ENCODE measurements around the gene DZIP1.
"Not testable (repeated sequence)": the region's sequence is repeated elsewhere in the genome, so short reads cannot be mapped to it uniquely, and the experiment has no call there.

The DZIP1 gene, protein sequence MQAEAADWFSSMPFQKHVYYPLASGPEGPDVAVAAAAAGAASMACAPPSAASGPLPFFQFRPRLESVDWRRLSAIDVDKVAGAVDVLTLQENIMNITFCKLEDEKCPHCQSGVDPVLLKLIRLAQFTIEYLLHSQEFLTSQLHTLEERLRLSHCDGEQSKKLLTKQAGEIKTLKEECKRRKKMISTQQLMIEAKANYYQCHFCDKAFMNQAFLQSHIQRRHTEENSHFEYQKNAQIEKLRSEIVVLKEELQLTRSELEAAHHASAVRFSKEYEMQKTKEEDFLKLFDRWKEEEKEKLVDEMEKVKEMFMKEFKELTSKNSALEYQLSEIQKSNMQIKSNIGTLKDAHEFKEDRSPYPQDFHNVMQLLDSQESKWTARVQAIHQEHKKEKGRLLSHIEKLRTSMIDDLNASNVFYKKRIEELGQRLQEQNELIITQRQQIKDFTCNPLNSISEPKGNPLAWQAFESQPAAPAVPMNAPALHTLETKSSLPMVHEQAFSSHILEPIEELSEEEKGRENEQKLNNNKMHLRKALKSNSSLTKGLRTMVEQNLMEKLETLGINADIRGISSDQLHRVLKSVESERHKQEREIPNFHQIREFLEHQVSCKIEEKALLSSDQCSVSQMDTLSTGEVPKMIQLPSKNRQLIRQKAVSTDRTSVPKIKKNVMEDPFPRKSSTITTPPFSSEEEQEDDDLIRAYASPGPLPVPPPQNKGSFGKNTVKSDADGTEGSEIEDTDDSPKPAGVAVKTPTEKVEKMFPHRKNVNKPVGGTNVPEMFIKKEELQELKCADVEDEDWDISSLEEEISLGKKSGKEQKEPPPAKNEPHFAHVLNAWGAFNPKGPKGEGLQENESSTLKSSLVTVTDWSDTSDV

GRCh38 chr13:95644601-95645052 lies at the start of gene DZIP1:
TSS of gene DZIP1 (minus strand) at chr13:95644706. CDS start at chr13:95642029, 2,677 bp downstream.
- peak; percentile 69 for DNase-seq

DNA sequence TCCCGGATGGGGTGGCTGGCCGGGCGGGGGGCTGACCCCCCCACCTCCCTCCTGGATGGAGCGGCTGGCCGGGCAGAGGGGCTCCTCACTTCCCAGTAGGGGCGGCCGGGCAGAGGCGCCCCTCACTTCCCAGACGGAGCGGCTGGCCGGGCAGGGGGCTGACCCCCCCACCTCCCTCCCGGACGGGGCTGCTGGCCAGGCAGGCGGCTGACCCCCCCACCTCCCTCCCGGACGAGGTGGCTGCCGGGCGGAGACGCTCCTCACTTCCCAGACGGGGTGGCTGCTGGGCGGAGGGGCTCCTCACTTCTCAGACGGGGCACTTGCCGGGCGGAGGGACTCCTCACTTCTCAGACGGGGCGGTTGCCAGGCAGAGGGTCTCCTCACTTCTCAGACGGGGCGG lies 46.5 kb upstream of the DZIP1 start:
- not testable (repeated sequence) for DNase-seq

DNA sequence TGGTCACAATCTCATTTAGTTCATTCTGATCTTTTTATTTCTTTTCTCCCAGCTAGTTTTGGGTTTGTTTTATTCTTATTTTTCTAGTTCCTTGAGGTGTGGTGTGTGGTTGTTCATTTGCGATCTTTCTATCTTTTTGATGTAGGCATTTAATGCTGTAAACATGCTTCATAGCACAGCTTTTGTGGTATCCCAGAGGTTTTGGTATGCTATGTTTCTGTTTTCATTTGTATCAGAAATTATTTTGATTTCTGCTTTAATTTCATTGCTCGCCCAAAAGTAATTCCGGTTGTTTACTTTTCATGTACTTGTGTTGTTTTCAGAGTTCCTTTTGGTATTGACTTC lies 45.0 kb upstream of the DZIP1 start:
- no peak for DNase-seq

DNA sequence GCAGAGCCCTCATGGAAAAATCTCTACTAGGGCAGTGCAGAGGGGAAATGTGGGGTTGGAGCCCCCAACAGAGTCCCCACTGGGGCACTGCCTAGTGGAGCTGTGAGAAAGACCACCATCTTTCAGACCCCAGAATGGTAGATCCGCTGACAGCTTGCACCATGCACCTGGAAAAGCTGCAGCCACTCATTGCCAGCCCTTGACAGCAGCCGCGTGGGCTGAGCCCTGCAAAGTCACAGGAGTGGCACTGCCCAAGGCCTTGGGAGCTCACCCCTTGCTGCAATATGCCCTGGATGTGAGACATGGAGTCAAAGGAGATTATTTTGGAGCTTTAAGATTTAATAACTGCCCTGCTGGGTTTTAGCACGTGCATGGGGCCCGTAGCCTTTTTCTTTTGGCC lies 40.5 kb upstream of the DZIP1 start:
- not testable (repeated sequence) for DNase-seq

- DNase-seq = no peak
Measured at GRCh38 chr13:95684418-95684817, 39.9 kb upstream of the DZIP1 start.

DNA sequence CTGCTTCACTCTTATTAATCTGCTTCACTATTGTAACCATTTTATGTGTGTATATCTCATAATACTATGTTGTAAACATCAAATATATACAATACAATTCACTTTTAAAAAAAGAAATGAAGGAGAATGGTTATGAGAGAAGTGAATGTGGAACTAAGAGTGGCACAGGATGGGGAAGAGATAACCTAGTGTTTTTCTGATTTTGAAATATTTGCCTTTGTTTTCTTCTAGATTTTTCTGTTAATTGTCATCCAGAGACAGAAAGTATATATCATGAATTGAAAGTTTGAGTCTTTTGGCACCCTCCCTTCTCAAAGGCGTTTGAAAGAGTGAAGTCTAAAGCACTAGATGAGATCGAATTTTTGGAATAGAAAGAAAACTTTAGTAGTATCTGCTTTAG lies 35.2 kb upstream of the DZIP1 start:
- no peak for DNase-seq

GRCh38 chr13:95678967-95679366 lies 34.5 kb upstream of the DZIP1 start:
- no peak for DNase-seq

- DNase-seq = peak; percentile 1
Measured at GRCh38 chr13:95677564-95678266, 33.2 kb upstream of the DZIP1 start.

GRCh38 chr13:95676762-95677563 lies 32.5 kb upstream of the DZIP1 start, which contains the start of gene DNAJC3:
TSS of gene DNAJC3 (plus strand) at chr13:95677139. CDS start at chr13:95677256, 117 bp downstream.
- peak; percentile 95 for DNase-seq

DNA sequence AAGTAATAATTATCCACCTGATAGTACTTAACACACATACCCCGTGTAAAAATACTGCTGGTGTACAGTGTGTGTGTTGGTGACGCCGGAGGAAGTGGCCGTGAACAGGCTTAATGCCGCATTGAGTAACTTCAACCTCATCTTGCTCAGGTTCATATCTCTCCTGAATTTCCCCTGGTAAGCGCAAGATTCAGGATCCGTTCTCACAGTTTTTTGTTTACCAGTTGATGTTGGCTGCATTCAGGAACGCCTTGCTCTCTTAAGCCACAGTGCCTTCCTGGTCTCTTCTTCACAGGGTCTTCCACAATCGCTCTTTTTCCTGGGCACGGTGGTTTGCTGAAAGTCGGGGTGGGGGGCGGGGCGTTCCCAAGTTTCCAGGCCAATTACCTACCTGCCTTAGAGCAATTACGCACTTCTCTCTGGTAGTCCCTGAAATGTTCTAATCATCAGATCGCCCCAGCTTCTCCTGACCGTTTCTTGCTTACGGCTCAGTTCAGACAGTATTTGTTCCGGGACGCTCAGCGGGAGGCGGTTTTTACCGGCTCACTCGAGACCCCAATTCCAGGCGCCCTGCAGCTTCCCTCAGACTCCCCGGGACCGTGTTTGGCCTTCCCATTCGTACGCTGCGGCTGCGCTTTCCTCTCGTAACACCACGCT lies 31.7 kb upstream of the DZIP1 start:
- peak; percentile 47 for DNase-seq

DNA sequence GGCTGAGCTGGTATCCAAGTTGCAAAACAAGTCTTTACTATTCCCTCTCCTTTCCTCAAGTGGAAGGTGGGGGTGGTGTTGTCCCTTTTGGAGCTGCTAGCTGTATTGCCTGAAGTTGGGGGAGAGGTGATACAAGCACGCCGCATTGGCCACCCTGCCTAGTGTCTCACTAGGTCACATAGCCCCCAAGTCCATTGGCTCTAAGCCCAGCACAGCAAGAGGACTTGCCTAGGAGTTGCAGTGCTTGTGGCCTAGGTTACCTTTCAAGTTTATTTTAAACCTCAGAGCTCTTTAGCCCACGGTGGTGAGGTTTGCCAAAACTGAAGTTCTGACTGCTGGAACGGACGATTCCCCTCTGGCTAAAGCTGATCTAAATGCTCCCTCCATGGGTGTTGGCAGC lies 27.1 kb upstream of the DZIP1 start:
- no peak for DNase-seq

DNA sequence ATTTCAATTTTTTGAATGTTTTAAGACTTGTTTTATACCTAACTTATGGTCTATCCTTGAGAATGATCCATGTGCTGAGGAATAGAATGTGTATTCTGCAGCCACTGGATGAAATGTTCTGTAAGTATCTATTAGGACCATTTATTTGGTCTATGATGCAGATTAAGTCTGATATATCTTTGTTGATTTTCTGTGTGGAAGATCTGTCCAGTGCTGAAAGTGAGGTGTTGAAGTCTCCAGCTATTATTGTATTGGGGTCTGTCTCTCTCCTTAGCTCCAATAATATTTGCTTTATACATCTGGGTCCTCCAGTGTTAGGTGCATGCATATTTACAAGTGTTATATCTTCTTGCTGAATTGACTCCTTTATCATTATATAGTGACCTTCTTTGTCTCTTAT lies 22.7 kb upstream of the DZIP1 start:
- not testable (repeated sequence) for DNase-seq

- DNase-seq = peak; percentile 62
Measured at GRCh38 chr13:95660981-95661581, 16.6 kb upstream of the DZIP1 start.

DNA sequence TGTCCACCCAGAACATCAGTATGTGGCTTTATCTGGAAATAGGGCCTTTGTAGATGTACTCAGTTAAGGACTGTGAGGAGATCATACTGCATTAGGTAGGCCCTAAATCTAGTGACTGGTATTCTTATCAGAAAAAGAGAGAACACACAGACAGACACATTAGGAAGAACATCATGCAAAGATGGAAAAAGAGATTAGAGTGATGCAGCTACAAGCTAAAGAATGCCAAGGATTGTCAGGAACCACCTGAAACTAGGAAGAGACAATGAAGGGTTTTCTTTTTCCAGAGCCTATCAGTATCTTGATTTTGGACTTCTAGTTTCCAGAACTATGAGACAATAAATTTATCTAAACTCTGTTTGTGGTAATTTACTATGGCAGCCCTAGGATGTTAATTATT lies 15.0 kb upstream of the DZIP1 start:
- DNase-seq = no peak

DNA sequence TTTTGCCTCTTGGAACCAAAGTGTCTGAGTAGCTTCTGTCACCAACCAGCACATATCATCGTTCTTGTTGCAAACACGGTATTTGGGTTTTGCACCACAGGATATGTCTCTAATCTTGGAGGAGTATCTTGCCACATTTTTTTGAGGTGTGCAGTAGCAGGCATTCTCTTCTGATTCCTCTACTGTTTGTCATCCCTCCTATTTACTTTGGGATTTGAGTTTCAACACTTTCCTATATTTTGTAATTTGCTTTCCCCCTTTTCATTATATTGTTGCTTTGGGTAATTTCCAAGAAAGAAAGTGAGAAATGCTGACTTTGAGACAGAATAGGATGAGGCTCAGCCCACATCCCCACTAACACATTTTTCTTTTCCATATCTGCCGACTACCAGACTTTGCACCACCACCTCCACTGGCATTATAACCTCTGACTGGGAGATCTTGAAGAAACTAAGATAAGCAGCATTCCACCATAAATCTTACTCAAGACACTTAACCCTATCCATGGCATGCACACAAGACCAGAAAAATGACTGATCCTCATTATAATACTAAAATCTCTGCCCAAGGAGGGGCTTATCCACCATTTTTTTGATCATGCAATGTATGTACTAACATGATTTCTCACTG lies 12.0 kb upstream of the DZIP1 start:
- no peak for DNase-seq

DNA sequence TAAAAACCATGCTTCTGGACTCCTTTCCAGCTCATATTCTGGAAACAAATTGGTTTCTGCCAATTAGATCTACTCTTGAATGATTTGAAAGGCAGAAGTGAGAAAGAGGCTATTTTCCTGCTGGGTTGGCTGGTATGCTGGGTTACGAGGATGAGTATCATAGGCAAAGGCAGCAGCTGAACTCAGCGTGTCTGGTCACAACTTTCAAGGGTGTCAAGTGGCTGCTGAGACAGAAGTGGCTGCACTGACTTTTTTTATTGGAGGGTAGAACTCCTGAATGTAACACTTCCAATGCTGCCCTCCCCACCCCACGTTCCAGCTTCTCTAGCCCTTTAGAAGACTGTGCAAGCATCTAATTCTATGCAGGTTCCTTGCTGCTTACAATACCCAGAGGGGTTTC lies 8.3 kb upstream of the DZIP1 start:
- no peak for DNase-seq

DNA sequence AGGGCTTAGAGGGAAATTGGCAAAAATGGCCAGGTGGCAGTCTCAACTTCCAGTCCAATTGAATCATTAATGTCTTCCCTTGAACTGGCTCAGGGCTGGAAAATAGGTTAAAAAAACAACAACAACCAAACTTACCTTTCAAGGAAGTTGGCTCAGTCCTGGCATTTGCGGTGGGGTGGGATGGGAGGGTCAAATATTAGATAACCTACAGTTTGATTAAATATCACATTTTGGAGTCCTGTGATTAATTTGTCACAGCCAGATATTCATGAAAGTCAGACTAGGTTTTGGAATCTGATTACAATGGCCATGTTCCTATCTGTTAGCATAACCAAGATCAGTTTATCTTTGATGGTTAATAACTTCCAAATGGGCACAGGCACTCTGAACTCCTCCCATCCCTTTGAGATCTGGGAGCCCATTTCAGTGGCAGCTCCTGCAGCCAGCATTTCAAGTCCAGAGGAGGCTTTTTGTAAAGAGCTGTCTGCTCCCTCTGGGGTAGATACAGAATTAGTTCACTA lies 7.8 kb upstream of the DZIP1 start:
- no peak for DNase-seq

- DNase-seq = no peak
Measured at GRCh38 chr13:95650696-95651095, 6.2 kb upstream of the DZIP1 start.

DNA sequence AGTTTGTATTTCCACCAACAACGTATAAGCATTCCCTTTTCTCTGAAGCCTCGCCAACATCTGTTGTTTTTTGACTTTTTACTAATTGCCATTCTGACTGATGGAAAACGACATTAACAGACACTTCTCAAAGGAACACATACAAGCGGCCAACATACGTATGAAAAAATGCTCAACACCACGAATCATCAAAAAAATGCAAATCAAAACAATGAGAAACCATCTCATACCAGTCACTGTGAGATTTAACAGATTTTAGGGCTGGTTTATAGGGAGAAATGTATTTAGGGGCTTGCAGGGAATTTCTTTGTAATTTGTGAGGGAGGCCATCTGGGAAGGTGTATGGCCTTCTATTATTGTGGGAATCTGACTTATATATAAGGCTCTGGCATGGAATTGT lies 2.8 kb upstream of the DZIP1 start:
- no peak for DNase-seq

GRCh38 chr13:95643936-95644598 lies 439 bp downstream of the DZIP1 start:
- peak; percentile 48 for DNase-seq
